Neural cell (in vitro differentiated cells): ENCODE data around the gene SRGAP3. TPM values are rescaled to one million over a fixed set of nuclear protein-coding genes. Genes with fewer than 3 reads are reported as not detected.

Experiments
- H2AFZ ChIP-seq: fragments of 200-600, 300-800 bp; sonication (generic), shearing (Covaris generic); 2 replicates; pipeline ENCODE4 v1.6.0; 2014; ENCODE audit warnings: low read depth, mild to moderate bottlenecking, antibody characterized with exemption, low read length, moderate library complexity
- H3F3A ChIP-seq: fragments of 200-600 bp; shearing (Covaris generic); 2 replicates; pipeline ENCODE4 v1.6.1; 2016; ENCODE audit warnings: mild to moderate bottlenecking, moderate library complexity, mixed read lengths, antibody characterized with exemption, low read length; ENCODE audit not compliant: insufficient read depth, poor library complexity, severe bottlenecking
- H3K27ac ChIP-seq: fragments of 200-600, 300-800 bp; sonication (generic), shearing (Covaris generic); 2 replicates; pipeline ENCODE4 v1.5.1; 2014; ENCODE audit warnings: mild to moderate bottlenecking, low read length, moderate library complexity
- H3K27me3 ChIP-seq: fragments of 300-800, 200-600 bp; sonication (generic), shearing (Covaris generic); 2 replicates; pipeline ENCODE4 v1.6.0; 2014; ENCODE audit warnings: mild to moderate bottlenecking, low read depth, low read length, moderate library complexity; ENCODE audit not compliant: insufficient read depth
- H3K36me3 ChIP-seq: fragments of 300-800, 200-600 bp; sonication (generic), shearing (Covaris generic); 2 replicates; pipeline ENCODE4 v1.5.1; 2014; ENCODE audit warnings: mild to moderate bottlenecking, antibody characterized with exemption, low read length, moderate library complexity; ENCODE audit not compliant: insufficient read depth
- H3K4me2 ChIP-seq: fragments of 300-800, 200-600 bp; sonication (generic), shearing (Covaris generic); 2 replicates; pipeline ENCODE4 v1.6.0; 2014; ENCODE audit warnings: mild to moderate bottlenecking, low read length
- H3K4me3 ChIP-seq: fragments of 300-800, 200-600 bp; sonication (generic), shearing (Covaris generic); 2 replicates; pipeline ENCODE4 v1.5.1; 2014; ENCODE audit warnings: mild to moderate bottlenecking, low read length, moderate library complexity
- H3K79me2 ChIP-seq: fragments of 200-600 bp; shearing (Covaris generic); replicated peaks from 2 replicates; pipeline ENCODE4 v1.6.0; 2014; ENCODE audit warnings: mild to moderate bottlenecking, low read length, moderate library complexity; ENCODE audit not compliant: insufficient read depth
- H3K9ac ChIP-seq: fragments of 300-800, 200-600 bp; sonication (generic), shearing (Covaris generic); 2 replicates; pipeline ENCODE4 v1.6.1; 2016; ENCODE audit warnings: mild to moderate bottlenecking, low read length, mixed read lengths
- H3K9me2 ChIP-seq: fragments of 200-600 bp; shearing (Covaris generic); 2 replicates; pipeline ENCODE4 v1.6.1; 2016; ENCODE audit warnings: mild to moderate bottlenecking, low read length, mixed read lengths; ENCODE audit not compliant: insufficient read depth
- H3K9me3 ChIP-seq: fragments of 200-600, 300-800 bp; sonication (generic), shearing (Covaris generic); 2 replicates; pipeline ENCODE4 v1.6.1; 2016; ENCODE audit warnings: mild to moderate bottlenecking, mixed run types, low read length, moderate library complexity, mixed read lengths
- H4K20me1 ChIP-seq: fragments of 200-600 bp; shearing (Covaris generic); 2 replicates; pipeline ENCODE4 v1.6.1; 2016; ENCODE audit warnings: mild to moderate bottlenecking, mixed run types; ENCODE audit not compliant: insufficient read depth
- CTCF ChIP-seq: fragments of 450-650 bp; IDR thresholded peaks from 2 replicates; pipeline ENCODE4 v1.5.1; 2014; ENCODE audit warnings: antibody characterized with exemption, mild to moderate bottlenecking, moderate library complexity; ENCODE audit not compliant: poor library complexity, severe bottlenecking
- EP300 ChIP-seq: fragments of 450-650 bp; conservative IDR thresholded peaks from 2 replicates; pipeline ENCODE4 v1.6.1; 2014; ENCODE audit warnings: antibody characterized with exemption, mild to moderate bottlenecking, moderate library complexity; ENCODE audit not compliant: poor library complexity, severe bottlenecking
- EZH2 ChIP-seq: fragments of 200-600, 300-800 bp; shearing (Covaris generic), sonication (generic); IDR thresholded peaks from 2 replicates; pipeline ENCODE4 v1.6.1; 2014; ENCODE audit warnings: antibody characterized with exemption, low read length, borderline replicate concordance, mild to moderate bottlenecking; ENCODE audit not compliant: insufficient read depth, poor library complexity, severe bottlenecking
- MXI1 ChIP-seq: fragments of 450-650 bp; conservative IDR thresholded peaks from 2 replicates; pipeline ENCODE4 v1.6.1; 2014; ENCODE audit warnings: antibody characterized with exemption, mild to moderate bottlenecking; ENCODE audit not compliant: poor library complexity, severe bottlenecking
- POLR2AphosphoS5 ChIP-seq: IDR thresholded peaks from 2 replicates; pipeline ENCODE4 v1.6.1; 2012
- RAD21 ChIP-seq: fragments of 450-650 bp; conservative IDR thresholded peaks from 2 replicates; pipeline ENCODE4 v1.6.1; 2014; ENCODE audit warnings: antibody characterized with exemption, mild to moderate bottlenecking, moderate library complexity
- SMC3 ChIP-seq: fragments of 450-650 bp; conservative IDR thresholded peaks from 2 replicates; pipeline ENCODE4 v1.6.1; 2014; ENCODE audit warnings: antibody characterized with exemption, mild to moderate bottlenecking, moderate library complexity; ENCODE audit not compliant: poor library complexity
- TAF1 ChIP-seq: IDR thresholded peaks from 2 replicates; pipeline ENCODE4 v1.6.1; 2012; ENCODE audit warnings: low read depth
- polyA plus RNA-seq: library from polyadenylated mRNA; depleted of rRNA; stranded (reverse); fragments of >200 nt; gene quantifications from 2 replicates; pipeline ENCODE4 v1.2.3, GENCODE V29; 2014
- TF ChIP-seq, protein P1 (sequence below): IDR thresholded peaks from 2 replicates; pipeline ENCODE4 v1.6.1; 2012; ENCODE audit warnings: borderline replicate concordance

The SRGAP3 gene
- polyA plus RNA-seq, 1 donor from 2014 or later, result 31.5 TPM

- Histone ChIP-seq H3K36me3 (no peaks in the 10 kb centered on the region), H3K27me3 (no peaks in the 10 kb centered on the region), H4K20me1 (no peaks in the 10 kb centered on the region), H2AFZ (no peak overlapping the region), H3K4me2 (no peak overlapping the region), H3K79me2 (no peaks in the 10 kb centered on the region), H3F3A (no peaks in the 10 kb centered on the region), H3K27ac (no peak overlapping the region), H3K9me2 (no peaks in the 10 kb centered on the region), H3K4me3 (no peak overlapping the region), H3K9me3 (no peaks in the 10 kb centered on the region), H3K9ac (no peak overlapping the region)
- TF ChIP-seq, protein P1, sequence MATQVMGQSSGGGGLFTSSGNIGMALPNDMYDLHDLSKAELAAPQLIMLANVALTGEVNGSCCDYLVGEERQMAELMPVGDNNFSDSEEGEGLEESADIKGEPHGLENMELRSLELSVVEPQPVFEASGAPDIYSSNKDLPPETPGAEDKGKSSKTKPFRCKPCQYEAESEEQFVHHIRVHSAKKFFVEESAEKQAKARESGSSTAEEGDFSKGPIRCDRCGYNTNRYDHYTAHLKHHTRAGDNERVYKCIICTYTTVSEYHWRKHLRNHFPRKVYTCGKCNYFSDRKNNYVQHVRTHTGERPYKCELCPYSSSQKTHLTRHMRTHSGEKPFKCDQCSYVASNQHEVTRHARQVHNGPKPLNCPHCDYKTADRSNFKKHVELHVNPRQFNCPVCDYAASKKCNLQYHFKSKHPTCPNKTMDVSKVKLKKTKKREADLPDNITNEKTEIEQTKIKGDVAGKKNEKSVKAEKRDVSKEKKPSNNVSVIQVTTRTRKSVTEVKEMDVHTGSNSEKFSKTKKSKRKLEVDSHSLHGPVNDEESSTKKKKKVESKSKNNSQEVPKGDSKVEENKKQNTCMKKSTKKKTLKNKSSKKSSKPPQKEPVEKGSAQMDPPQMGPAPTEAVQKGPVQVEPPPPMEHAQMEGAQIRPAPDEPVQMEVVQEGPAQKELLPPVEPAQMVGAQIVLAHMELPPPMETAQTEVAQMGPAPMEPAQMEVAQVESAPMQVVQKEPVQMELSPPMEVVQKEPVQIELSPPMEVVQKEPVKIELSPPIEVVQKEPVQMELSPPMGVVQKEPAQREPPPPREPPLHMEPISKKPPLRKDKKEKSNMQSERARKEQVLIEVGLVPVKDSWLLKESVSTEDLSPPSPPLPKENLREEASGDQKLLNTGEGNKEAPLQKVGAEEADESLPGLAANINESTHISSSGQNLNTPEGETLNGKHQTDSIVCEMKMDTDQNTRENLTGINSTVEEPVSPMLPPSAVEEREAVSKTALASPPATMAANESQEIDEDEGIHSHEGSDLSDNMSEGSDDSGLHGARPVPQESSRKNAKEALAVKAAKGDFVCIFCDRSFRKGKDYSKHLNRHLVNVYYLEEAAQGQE, result no peak
- TF ChIP-seq SMC3 (no peak), TAF1 (no peak), MXI1 (no peak)
These were observed 29.1 kb upstream of the SRGAP3 start for GRCh38 chr3:9278498-9278897.

DNA sequence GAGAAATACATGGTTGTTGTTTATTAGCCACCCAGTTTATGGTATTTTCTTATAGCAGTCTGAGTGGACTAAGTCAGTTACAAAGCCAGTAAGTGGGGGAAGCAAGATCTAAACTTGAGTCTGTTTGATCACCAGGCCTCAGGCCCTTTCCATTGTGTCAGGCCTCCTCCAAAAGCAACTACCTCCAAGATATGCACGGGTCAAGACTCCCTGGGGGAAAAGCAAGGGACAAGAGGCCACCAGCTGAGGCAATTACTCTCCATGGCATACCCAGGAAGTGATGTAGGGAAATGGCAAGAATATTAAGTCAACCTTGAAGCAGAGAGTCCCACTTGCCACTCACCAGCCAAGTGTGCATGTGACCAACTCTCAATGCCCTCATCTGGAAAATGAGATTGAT is 28.6 kb upstream of the SRGAP3 start:
- H3K4me3 ChIP-seq, result no peak overlapping the region
- H3F3A ChIP-seq, result no peaks in the 10 kb centered on the region
- H3K4me2 ChIP-seq, result no peak overlapping the region
- no peak overlapping the region for H3K27ac ChIP-seq
- H3K9ac ChIP-seq, result no peak overlapping the region
- H2AFZ ChIP-seq, result no peak overlapping the region
- H3K79me2 ChIP-seq, result no peaks in the 10 kb centered on the region
- H3K27me3 ChIP-seq, result no peaks in the 10 kb centered on the region
- no peaks in the 10 kb centered on the region for H3K9me3 ChIP-seq
- no peaks in the 10 kb centered on the region for H3K36me3 ChIP-seq
- TF ChIP-seq SMC3, result no peak
- TF ChIP-seq TAF1, result no peak
- no peak for TF ChIP-seq EP300
- TF ChIP-seq CTCF, result no peak
- TF ChIP-seq POLR2AphosphoS5, result no peak
- TF ChIP-seq MXI1, result no peak
- TF ChIP-seq, protein P1, result no peak
- no peak for TF ChIP-seq RAD21
- TF ChIP-seq EZH2, result no peak
- no peaks in the 10 kb centered on the region for H3K9me2 ChIP-seq
- H4K20me1 ChIP-seq, result no peaks in the 10 kb centered on the region
